ENCODE results near the gene TEC. TPM values are rescaled to one million over a fixed set of nuclear protein-coding genes. Genes with fewer than 3 reads are reported as not detected.

Gene TEC
- total and polyA plus RNA-seq, 9 of the 15 experiments (the other 6 are each of a cell fraction or from before 2014, with no cell fraction given) = 5.3 to 14.7 (median 8.8) TPM

DNA sequence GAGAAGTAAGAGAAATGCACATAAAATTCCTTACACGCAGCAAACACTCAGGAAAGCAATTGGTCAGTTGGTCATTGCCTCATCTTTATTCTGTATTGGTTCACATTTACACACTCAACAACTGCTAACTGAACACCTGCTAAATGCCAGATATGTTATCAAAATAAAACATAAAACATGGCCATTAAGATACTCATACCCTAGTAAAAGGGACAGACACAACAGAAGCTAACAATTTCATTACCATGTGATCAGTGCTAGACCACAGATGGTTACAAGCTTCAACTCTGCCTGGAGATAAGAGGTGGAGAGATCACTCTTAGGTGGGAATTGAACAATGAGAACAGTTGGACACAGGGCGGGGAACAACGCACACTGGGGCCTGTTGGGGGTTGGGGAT lies 26.2 kb downstream of the TEC start (continued):
- TF ChIP-seq, protein P1, sequence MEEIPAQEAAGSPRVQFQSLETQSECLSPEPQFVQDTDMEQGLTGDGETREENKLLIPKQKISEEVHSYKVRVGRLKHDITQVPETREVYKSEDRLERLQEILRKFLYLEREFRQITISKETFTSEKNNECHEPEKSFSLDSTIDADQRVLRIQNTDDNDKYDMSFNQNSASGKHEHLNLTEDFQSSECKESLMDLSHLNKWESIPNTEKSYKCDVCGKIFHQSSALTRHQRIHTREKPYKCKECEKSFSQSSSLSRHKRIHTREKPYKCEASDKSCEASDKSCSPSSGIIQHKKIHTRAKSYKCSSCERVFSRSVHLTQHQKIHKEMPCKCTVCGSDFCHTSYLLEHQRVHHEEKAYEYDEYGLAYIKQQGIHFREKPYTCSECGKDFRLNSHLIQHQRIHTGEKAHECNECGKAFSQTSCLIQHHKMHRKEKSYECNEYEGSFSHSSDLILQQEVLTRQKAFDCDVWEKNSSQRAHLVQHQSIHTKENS (CRISPR knock-in tag; IDR thresholded peaks at IDR 0.05) = no peak
- TF ChIP-seq MAFK (IDR thresholded peaks at IDR 0.05; ENCODE audit: low read length) (no peak), ZNF76 (CRISPR knock-in tag; IDR thresholded peaks at IDR 0.05; ENCODE audit: borderline replicate concordance) (no peak), TCF3 (CRISPR knock-in tag; IDR thresholded peaks at IDR 0.05) (peak; percentile 94), SIN3B (IDR thresholded peaks at IDR 0.05; ENCODE audit: low read depth) (no peak), CCAR2 (IDR thresholded peaks at IDR 0.05; ENCODE audit: low read depth, low read length) (no peak), SIN3A (IDR thresholded peaks at IDR 0.05; ENCODE audit: borderline replicate concordance in 2 of 2, control insufficient read depth in 1 of 2, low read depth in 2 of 2, low read length in 2 of 2) (no peak), SAFB2 (IDR thresholded peaks at IDR 0.05; ENCODE audit: borderline replicate concordance, low read depth, low read length, severe bottlenecking) (no peak), XRCC5 (IDR thresholded peaks at IDR 0.05; ENCODE audit: low read depth, low read length) (no peak), KHSRP (IDR thresholded peaks at IDR 0.05) (no peak), NR3C1 (CRISPR knock-in tag; IDR thresholded peaks at IDR 0.05) (no peak)
- TF ChIP-seq, protein P2, sequence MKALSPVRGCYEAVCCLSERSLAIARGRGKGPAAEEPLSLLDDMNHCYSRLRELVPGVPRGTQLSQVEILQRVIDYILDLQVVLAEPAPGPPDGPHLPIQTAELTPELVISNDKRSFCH (CRISPR knock-in tag; IDR thresholded peaks at IDR 0.05) = no peak
- TF ChIP-seq, protein P2 (tag; IDR thresholded peaks at IDR 0.05) = no peak
- TF ChIP-seq, protein P3, sequence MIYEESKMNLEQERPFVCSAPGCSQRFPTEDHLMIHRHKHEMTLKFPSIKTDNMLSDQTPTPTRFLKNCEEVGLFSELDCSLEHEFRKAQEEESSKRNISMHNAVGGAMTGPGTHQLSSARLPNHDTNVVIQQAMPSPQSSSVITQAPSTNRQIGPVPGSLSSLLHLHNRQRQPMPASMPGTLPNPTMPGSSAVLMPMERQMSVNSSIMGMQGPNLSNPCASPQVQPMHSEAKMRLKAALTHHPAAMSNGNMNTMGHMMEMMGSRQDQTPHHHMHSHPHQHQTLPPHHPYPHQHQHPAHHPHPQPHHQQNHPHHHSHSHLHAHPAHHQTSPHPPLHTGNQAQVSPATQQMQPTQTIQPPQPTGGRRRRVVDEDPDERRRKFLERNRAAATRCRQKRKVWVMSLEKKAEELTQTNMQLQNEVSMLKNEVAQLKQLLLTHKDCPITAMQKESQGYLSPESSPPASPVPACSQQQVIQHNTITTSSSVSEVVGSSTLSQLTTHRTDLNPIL (CRISPR knock-in tag; IDR thresholded peaks at IDR 0.05) = no peak
- TF ChIP-seq, protein P4, sequence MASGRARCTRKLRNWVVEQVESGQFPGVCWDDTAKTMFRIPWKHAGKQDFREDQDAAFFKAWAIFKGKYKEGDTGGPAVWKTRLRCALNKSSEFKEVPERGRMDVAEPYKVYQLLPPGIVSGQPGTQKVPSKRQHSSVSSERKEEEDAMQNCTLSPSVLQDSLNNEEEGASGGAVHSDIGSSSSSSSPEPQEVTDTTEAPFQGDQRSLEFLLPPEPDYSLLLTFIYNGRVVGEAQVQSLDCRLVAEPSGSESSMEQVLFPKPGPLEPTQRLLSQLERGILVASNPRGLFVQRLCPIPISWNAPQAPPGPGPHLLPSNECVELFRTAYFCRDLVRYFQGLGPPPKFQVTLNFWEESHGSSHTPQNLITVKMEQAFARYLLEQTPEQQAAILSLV (tag; IDR thresholded peaks at IDR 0.05) = peak; percentile 57; the same call in 1 of the 2 replicates
- TF ChIP-seq, protein P5, sequence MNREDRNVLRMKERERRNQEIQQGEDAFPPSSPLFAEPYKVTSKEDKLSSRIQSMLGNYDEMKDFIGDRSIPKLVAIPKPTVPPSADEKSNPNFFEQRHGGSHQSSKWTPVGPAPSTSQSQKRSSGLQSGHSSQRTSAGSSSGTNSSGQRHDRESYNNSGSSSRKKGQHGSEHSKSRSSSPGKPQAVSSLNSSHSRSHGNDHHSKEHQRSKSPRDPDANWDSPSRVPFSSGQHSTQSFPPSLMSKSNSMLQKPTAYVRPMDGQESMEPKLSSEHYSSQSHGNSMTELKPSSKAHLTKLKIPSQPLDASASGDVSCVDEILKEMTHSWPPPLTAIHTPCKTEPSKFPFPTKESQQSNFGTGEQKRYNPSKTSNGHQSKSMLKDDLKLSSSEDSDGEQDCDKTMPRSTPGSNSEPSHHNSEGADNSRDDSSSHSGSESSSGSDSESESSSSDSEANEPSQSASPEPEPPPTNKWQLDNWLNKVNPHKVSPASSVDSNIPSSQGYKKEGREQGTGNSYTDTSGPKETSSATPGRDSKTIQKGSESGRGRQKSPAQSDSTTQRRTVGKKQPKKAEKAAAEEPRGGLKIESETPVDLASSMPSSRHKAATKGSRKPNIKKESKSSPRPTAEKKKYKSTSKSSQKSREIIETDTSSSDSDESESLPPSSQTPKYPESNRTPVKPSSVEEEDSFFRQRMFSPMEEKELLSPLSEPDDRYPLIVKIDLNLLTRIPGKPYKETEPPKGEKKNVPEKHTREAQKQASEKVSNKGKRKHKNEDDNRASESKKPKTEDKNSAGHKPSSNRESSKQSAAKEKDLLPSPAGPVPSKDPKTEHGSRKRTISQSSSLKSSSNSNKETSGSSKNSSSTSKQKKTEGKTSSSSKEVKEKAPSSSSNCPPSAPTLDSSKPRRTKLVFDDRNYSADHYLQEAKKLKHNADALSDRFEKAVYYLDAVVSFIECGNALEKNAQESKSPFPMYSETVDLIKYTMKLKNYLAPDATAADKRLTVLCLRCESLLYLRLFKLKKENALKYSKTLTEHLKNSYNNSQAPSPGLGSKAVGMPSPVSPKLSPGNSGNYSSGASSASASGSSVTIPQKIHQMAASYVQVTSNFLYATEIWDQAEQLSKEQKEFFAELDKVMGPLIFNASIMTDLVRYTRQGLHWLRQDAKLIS (CRISPR knock-in tag; IDR thresholded peaks at IDR 0.05) = no peak

All from K562 (cell line).